ENCODE data around the gene HLA-DOB.

Gene HLA-DOB

DNA sequence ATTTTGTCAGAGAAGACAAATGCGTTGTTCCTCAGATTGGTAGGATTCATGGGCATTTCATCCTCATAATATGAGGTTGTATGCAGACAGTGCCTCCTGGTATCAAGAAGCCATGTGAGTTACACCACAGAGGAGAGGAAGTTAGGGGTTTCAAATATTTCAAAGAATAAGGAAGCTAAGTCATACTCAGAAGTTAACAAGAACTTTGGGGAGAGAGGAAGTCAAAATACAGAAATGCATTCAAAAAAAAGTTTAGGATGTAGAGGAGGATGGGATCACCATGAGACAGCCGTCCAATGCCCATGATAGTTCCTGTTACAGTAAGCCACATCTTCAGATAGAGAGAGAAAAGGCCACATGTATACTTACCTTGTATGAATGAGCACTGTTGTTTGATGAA is 22.3 kb downstream of the HLA-DOB start:
- Histone ChIP-seq H3K14ac (ENCODE audit: low read length in 2 of 2) (no peak overlapping the region), H3K4me2 (ENCODE audit: low read length, poor library complexity, severe bottlenecking) (no peak overlapping the region), H2AK5ac (ENCODE audit: low read length, severe bottlenecking) (no peak overlapping the region), H3K4me3 (ENCODE audit: insufficient read depth in 1 of 2, low read depth in 1 of 2, low read length in 2 of 2) (no peak overlapping the region), H4K8ac (ENCODE audit: low read length) (no peak overlapping the region), H2BK15ac (ENCODE audit: low read depth, poor library complexity, severe bottlenecking) (no peak overlapping the region), H3K9ac (ENCODE audit: low read length) (no peak overlapping the region), H3K23ac (ENCODE audit: low read length in 2 of 2) (no peak overlapping the region), H2BK120ac (ENCODE audit: low read depth, low read length) (no peak overlapping the region), H3K36me3 (ENCODE audit: control insufficient read depth in 1 of 2, insufficient read depth in 2 of 2, low read depth in 1 of 2, low read length in 2 of 2) (no peaks in the 10 kb centered on the region), H2BK5ac (ENCODE audit: low read depth, low read length, poor library complexity, severe bottlenecking) (no peak overlapping the region), H3K18ac (ENCODE audit: low read depth in 1 of 2, low read length in 2 of 2) (no peak overlapping the region), H2AFZ (ENCODE audit: low read depth, low read length) (no peak overlapping the region), H3K4me1 (ENCODE audit: control insufficient read depth, insufficient read depth, low read depth, low read length) (peaks cover 1% of the 10 kb centered on the region), H4K91ac (ENCODE audit: low read length) (no peak overlapping the region), H3K4ac (ENCODE audit: low read depth in 1 of 2, low read length in 2 of 2) (no peak overlapping the region), H3K27me3 (ENCODE audit: control insufficient read depth in 1 of 2, insufficient read depth in 1 of 2, low read length in 2 of 2) (peaks cover 62 to 74% of the 10 kb centered on the region in 2 experiments), H3K9me3 (ENCODE audit: control insufficient read depth, low read length) (no peaks in the 10 kb centered on the region), H3K79me1 (replicated peaks; ENCODE audit: low read length, poor library complexity, severe bottlenecking) (no peaks in the 10 kb centered on the region), H3K27ac (ENCODE audit: low read length, poor library complexity, severe bottlenecking) (no peak overlapping the region), H2BK12ac (ENCODE audit: low read length in 2 of 2) (no peak overlapping the region)
- WGBS = 97% methylated on average over 2 of the region's 2 CpGs
- DNase-seq = no peak

DNA sequence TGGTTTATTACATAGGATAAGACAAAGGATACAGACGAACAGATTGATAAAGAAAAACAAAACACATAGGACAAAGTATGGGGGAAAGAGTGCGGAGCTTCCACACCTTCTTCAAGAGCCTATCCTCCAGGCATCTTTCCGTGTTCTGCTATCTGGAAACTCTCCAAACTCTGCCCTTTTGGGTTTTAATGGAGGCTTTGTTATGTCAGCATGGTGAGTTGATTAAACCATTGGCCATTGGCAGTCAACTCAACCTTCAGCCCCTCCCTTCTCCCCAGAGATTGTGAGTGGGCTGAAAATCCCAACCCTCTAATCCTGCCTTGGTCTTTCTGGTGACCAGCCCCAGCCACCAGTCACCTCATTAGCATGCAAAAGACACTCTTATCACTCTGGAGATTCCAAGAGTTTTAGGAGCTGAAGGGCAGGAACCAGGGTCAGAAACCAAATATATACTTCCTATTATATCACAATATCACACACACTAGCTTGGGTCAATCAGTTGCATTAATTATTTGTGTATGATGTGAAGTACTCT is 23.8 kb downstream of the HLA-DOB start:
- H2AFZ ChIP-seq (ENCODE audit: low read depth, low read length) = no peak overlapping the region
- H3K4me2 ChIP-seq (ENCODE audit: low read length, poor library complexity, severe bottlenecking) = no peak overlapping the region
- H3K4ac ChIP-seq (ENCODE audit: low read depth in 1 of 2, low read length in 2 of 2) = no peak overlapping the region
- H4K91ac ChIP-seq (ENCODE audit: low read length) = no peak overlapping the region
- H2BK120ac ChIP-seq (ENCODE audit: low read depth, low read length) = no peak overlapping the region
- H2BK5ac ChIP-seq (ENCODE audit: low read depth, low read length, poor library complexity, severe bottlenecking) = no peak overlapping the region
- no peak overlapping the region for H3K9ac ChIP-seq (ENCODE audit: low read length)
- no peak overlapping the region for H3K14ac ChIP-seq (ENCODE audit: low read length in 2 of 2)
- DNase-seq = no peak
- H3K23ac ChIP-seq (ENCODE audit: low read length in 2 of 2) = no peak overlapping the region
- H2BK15ac ChIP-seq (ENCODE audit: low read depth, poor library complexity, severe bottlenecking) = no peak overlapping the region
- H2AK5ac ChIP-seq (ENCODE audit: low read length, severe bottlenecking) = no peak overlapping the region
- H3K4me3 ChIP-seq (ENCODE audit: insufficient read depth in 1 of 2, low read depth in 1 of 2, low read length in 2 of 2) = no peak overlapping the region
- no peak overlapping the region for H3K18ac ChIP-seq (ENCODE audit: low read depth in 1 of 2, low read length in 2 of 2)
- no peaks in the 10 kb centered on the region for H3K79me1 ChIP-seq (replicated peaks; ENCODE audit: low read length, poor library complexity, severe bottlenecking)
- H3K4me1 ChIP-seq (ENCODE audit: control insufficient read depth, insufficient read depth, low read depth, low read length) = peaks cover 1% of the 10 kb centered on the region
- H3K27me3 ChIP-seq (ENCODE audit: control insufficient read depth in 1 of 2, insufficient read depth in 1 of 2, low read length in 2 of 2) = peaks cover 49 to 72% of the 10 kb centered on the region in 2 experiments
- no peak overlapping the region for H3K27ac ChIP-seq (ENCODE audit: low read length, poor library complexity, severe bottlenecking)
- no peak overlapping the region for H4K8ac ChIP-seq (ENCODE audit: low read length)
- no peaks in the 10 kb centered on the region for H3K36me3 ChIP-seq (ENCODE audit: control insufficient read depth in 1 of 2, insufficient read depth in 2 of 2, low read depth in 1 of 2, low read length in 2 of 2)
- 100% methylated on average over 1 of the region's 3 CpGs for WGBS
- no peaks in the 10 kb centered on the region for H3K9me3 ChIP-seq (ENCODE audit: control insufficient read depth, low read length)
- H2BK12ac ChIP-seq (ENCODE audit: low read length in 2 of 2) = no peak overlapping the region

DNA sequence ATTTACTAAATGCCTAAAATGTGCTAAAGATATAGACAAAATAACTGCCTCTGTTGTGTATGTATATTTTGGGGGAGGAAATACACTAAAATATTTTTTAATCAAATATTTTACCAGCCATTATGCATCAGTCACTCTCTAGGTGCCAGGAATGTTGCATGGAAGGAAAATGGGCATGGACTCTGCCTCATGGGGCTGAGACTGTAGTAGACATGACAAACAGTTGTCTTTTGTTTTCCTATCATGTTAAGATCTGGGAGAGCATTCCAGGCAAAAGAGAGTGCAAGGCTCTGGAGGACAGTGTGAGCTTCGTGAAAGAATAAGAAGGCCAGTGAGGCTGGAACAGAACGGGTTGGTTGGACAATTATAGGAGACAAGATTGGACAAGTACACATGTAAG is 26.5 kb downstream of the HLA-DOB start:
- H4K8ac ChIP-seq (ENCODE audit: low read length) = no peak overlapping the region
- WGBS = 14% methylated on average over 1 of the region's 2 CpGs
- no peak overlapping the region for H4K91ac ChIP-seq (ENCODE audit: low read length)
- no peaks in the 10 kb centered on the region for H3K79me1 ChIP-seq (replicated peaks; ENCODE audit: low read length, poor library complexity, severe bottlenecking)
- no peak for DNase-seq
- no peak overlapping the region for H3K4me3 ChIP-seq (ENCODE audit: insufficient read depth in 1 of 2, low read depth in 1 of 2, low read length in 2 of 2)
- H2BK15ac ChIP-seq (ENCODE audit: low read depth, poor library complexity, severe bottlenecking) = no peak overlapping the region
- no peaks in the 10 kb centered on the region for H3K36me3 ChIP-seq (ENCODE audit: control insufficient read depth in 1 of 2, insufficient read depth in 2 of 2, low read depth in 1 of 2, low read length in 2 of 2)
- H2BK120ac ChIP-seq (ENCODE audit: low read depth, low read length) = no peak overlapping the region
- no peak overlapping the region for H2BK5ac ChIP-seq (ENCODE audit: low read depth, low read length, poor library complexity, severe bottlenecking)
- no peak overlapping the region for H3K27ac ChIP-seq (ENCODE audit: low read length, poor library complexity, severe bottlenecking)
- no peak overlapping the region for H3K9ac ChIP-seq (ENCODE audit: low read length)
- no peak overlapping the region for H2AFZ ChIP-seq (ENCODE audit: low read depth, low read length)
- H3K27me3 ChIP-seq (ENCODE audit: control insufficient read depth in 1 of 2, insufficient read depth in 1 of 2, low read length in 2 of 2) = peaks cover 38 to 80% of the 10 kb centered on the region in 2 experiments
- H3K18ac ChIP-seq (ENCODE audit: low read depth in 1 of 2, low read length in 2 of 2) = no peak overlapping the region
- no peak overlapping the region for H3K14ac ChIP-seq (ENCODE audit: low read length in 2 of 2)
- H3K4me1 ChIP-seq (ENCODE audit: control insufficient read depth, insufficient read depth, low read depth, low read length) = no peaks in the 10 kb centered on the region
- no peak overlapping the region for H3K4ac ChIP-seq (ENCODE audit: low read depth in 1 of 2, low read length in 2 of 2)
- H3K9me3 ChIP-seq (ENCODE audit: control insufficient read depth, low read length) = no peaks in the 10 kb centered on the region
- no peak overlapping the region for H3K4me2 ChIP-seq (ENCODE audit: low read length, poor library complexity, severe bottlenecking)
- H2AK5ac ChIP-seq (ENCODE audit: low read length, severe bottlenecking) = no peak overlapping the region
- H2BK12ac ChIP-seq (ENCODE audit: low read length in 2 of 2) = no peak overlapping the region
- no peak overlapping the region for H3K23ac ChIP-seq (ENCODE audit: low read length in 2 of 2)

DNA sequence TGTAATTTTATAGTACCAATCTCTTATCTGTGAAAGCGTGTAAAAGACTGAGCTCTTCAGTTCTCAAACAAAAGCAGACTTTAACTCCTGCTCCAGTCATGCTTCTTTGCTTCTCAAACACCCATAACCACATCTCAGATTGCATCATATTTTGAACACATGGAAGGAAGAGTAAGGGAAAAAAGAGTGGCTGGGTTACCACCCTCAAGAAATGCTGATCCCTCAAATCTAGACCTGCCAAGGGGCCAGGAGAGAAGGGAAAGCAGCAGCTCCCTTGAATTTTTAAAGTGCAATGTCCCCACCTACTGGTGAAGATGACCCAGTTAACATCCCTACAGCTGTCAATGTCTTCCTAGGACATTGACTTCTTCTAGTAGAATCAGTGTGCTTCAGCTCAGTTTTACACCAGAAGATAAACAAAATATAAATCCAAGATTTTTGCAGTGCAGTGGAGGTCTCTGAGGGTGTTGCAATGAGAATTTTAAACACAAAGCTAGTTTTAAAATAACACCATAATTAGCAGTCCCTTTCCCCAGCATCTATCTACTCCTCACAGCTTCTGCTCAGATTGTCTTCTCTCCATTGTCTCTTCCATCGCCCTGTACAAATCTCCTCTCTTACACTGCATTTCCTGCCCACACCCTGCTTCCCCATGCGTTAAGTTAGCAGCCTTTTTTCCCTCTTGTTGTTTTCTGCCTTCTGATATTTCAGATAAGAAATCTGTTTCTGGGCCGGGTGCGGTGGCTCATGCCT is 30.8 kb downstream of the HLA-DOB start:
- H3K23ac ChIP-seq (ENCODE audit: low read length in 2 of 2) = no peak overlapping the region
- H3K18ac ChIP-seq (ENCODE audit: low read depth in 1 of 2, low read length in 2 of 2) = no peak overlapping the region
- no peak overlapping the region for H2AFZ ChIP-seq (ENCODE audit: low read depth, low read length)
- no peak overlapping the region for H2BK15ac ChIP-seq (ENCODE audit: low read depth, poor library complexity, severe bottlenecking)
- H4K8ac ChIP-seq (ENCODE audit: low read length) = no peak overlapping the region
- H2AK5ac ChIP-seq (ENCODE audit: low read length, severe bottlenecking) = no peak overlapping the region
- no peak overlapping the region for H2BK5ac ChIP-seq (ENCODE audit: low read depth, low read length, poor library complexity, severe bottlenecking)
- no peak overlapping the region for H3K27ac ChIP-seq (ENCODE audit: low read length, poor library complexity, severe bottlenecking)
- no peak overlapping the region for H2BK120ac ChIP-seq (ENCODE audit: low read depth, low read length)
- peak; percentile 68 for DNase-seq
- H3K14ac ChIP-seq (ENCODE audit: low read length in 2 of 2) = no peak overlapping the region
- no peak overlapping the region for H3K4ac ChIP-seq (ENCODE audit: low read depth in 1 of 2, low read length in 2 of 2)
- H3K4me2 ChIP-seq (ENCODE audit: low read length, poor library complexity, severe bottlenecking) = no peak overlapping the region
- H3K4me1 ChIP-seq (ENCODE audit: control insufficient read depth, insufficient read depth, low read depth, low read length) = no peaks in the 10 kb centered on the region
- H3K9me3 ChIP-seq (ENCODE audit: control insufficient read depth, low read length) = peaks cover 5% of the 10 kb centered on the region
- peaks cover 4 to 60% of the 10 kb centered on the region in 2 experiments for H3K27me3 ChIP-seq (ENCODE audit: control insufficient read depth in 1 of 2, insufficient read depth in 1 of 2, low read length in 2 of 2)
- H3K36me3 ChIP-seq (ENCODE audit: control insufficient read depth in 1 of 2, insufficient read depth in 2 of 2, low read depth in 1 of 2, low read length in 2 of 2) = no peaks in the 10 kb centered on the region
- 64% methylated on average over 4 of the region's 5 CpGs for WGBS
- no peak overlapping the region for H3K9ac ChIP-seq (ENCODE audit: low read length)
- H4K91ac ChIP-seq (ENCODE audit: low read length) = no peak overlapping the region
- H2BK12ac ChIP-seq (ENCODE audit: low read length in 2 of 2) = no peak overlapping the region
- no peaks in the 10 kb centered on the region for H3K79me1 ChIP-seq (replicated peaks; ENCODE audit: low read length, poor library complexity, severe bottlenecking)
- H3K4me3 ChIP-seq (ENCODE audit: insufficient read depth in 1 of 2, low read depth in 1 of 2, low read length in 2 of 2) = no peak overlapping the region

All from mesenchymal stem cell (in vitro differentiated cells and primary cell).